Neural cell (in vitro differentiated cells): ENCODE measurements around the gene TLE1. TPM values are rescaled to one million over a fixed set of nuclear protein-coding genes. Genes with fewer than 3 reads are reported as not detected.

ENCODE experiments used
- H2AFZ ChIP-seq: fragments of 200-600, 300-800 bp; sonication (generic), shearing (Covaris generic); 2 replicates; pipeline ENCODE4 v1.6.0; 2014; ENCODE audit warnings: low read depth, mild to moderate bottlenecking, antibody characterized with exemption, low read length, moderate library complexity
- H3F3A ChIP-seq: fragments of 200-600 bp; shearing (Covaris generic); 2 replicates; pipeline ENCODE4 v1.6.1; 2016; ENCODE audit warnings: mild to moderate bottlenecking, moderate library complexity, mixed read lengths, antibody characterized with exemption, low read length; ENCODE audit not compliant: insufficient read depth, poor library complexity, severe bottlenecking
- H3K27ac ChIP-seq: fragments of 200-600, 300-800 bp; sonication (generic), shearing (Covaris generic); 2 replicates; pipeline ENCODE4 v1.5.1; 2014; ENCODE audit warnings: mild to moderate bottlenecking, low read length, moderate library complexity
- H3K27me3 ChIP-seq: fragments of 300-800, 200-600 bp; sonication (generic), shearing (Covaris generic); 2 replicates; pipeline ENCODE4 v1.6.0; 2014; ENCODE audit warnings: mild to moderate bottlenecking, low read depth, low read length, moderate library complexity; ENCODE audit not compliant: insufficient read depth
- H3K36me3 ChIP-seq: fragments of 300-800, 200-600 bp; sonication (generic), shearing (Covaris generic); 2 replicates; pipeline ENCODE4 v1.5.1; 2014; ENCODE audit warnings: mild to moderate bottlenecking, antibody characterized with exemption, low read length, moderate library complexity; ENCODE audit not compliant: insufficient read depth
- H3K4me2 ChIP-seq: fragments of 300-800, 200-600 bp; sonication (generic), shearing (Covaris generic); 2 replicates; pipeline ENCODE4 v1.6.0; 2014; ENCODE audit warnings: mild to moderate bottlenecking, low read length
- H3K4me3 ChIP-seq: fragments of 300-800, 200-600 bp; sonication (generic), shearing (Covaris generic); 2 replicates; pipeline ENCODE4 v1.5.1; 2014; ENCODE audit warnings: mild to moderate bottlenecking, low read length, moderate library complexity
- H3K79me2 ChIP-seq: fragments of 200-600 bp; shearing (Covaris generic); replicated peaks from 2 replicates; pipeline ENCODE4 v1.6.0; 2014; ENCODE audit warnings: mild to moderate bottlenecking, low read length, moderate library complexity; ENCODE audit not compliant: insufficient read depth
- H3K9ac ChIP-seq: fragments of 300-800, 200-600 bp; sonication (generic), shearing (Covaris generic); 2 replicates; pipeline ENCODE4 v1.6.1; 2016; ENCODE audit warnings: mild to moderate bottlenecking, low read length, mixed read lengths
- H3K9me2 ChIP-seq: fragments of 200-600 bp; shearing (Covaris generic); 2 replicates; pipeline ENCODE4 v1.6.1; 2016; ENCODE audit warnings: mild to moderate bottlenecking, low read length, mixed read lengths; ENCODE audit not compliant: insufficient read depth
- H3K9me3 ChIP-seq: fragments of 200-600, 300-800 bp; sonication (generic), shearing (Covaris generic); 2 replicates; pipeline ENCODE4 v1.6.1; 2016; ENCODE audit warnings: mild to moderate bottlenecking, mixed run types, low read length, moderate library complexity, mixed read lengths
- H4K20me1 ChIP-seq: fragments of 200-600 bp; shearing (Covaris generic); 2 replicates; pipeline ENCODE4 v1.6.1; 2016; ENCODE audit warnings: mild to moderate bottlenecking, mixed run types; ENCODE audit not compliant: insufficient read depth
- EP300 ChIP-seq: fragments of 450-650 bp; conservative IDR thresholded peaks from 2 replicates; pipeline ENCODE4 v1.6.1; 2014; ENCODE audit warnings: antibody characterized with exemption, mild to moderate bottlenecking, moderate library complexity; ENCODE audit not compliant: poor library complexity, severe bottlenecking
- EZH2 ChIP-seq: fragments of 200-600, 300-800 bp; shearing (Covaris generic), sonication (generic); IDR thresholded peaks from 2 replicates; pipeline ENCODE4 v1.6.1; 2014; ENCODE audit warnings: antibody characterized with exemption, low read length, borderline replicate concordance, mild to moderate bottlenecking; ENCODE audit not compliant: insufficient read depth, poor library complexity, severe bottlenecking
- MXI1 ChIP-seq: fragments of 450-650 bp; conservative IDR thresholded peaks from 2 replicates; pipeline ENCODE4 v1.6.1; 2014; ENCODE audit warnings: antibody characterized with exemption, mild to moderate bottlenecking; ENCODE audit not compliant: poor library complexity, severe bottlenecking
- POLR2AphosphoS5 ChIP-seq: IDR thresholded peaks from 2 replicates; pipeline ENCODE4 v1.6.1; 2012
- RAD21 ChIP-seq: fragments of 450-650 bp; conservative IDR thresholded peaks from 2 replicates; pipeline ENCODE4 v1.6.1; 2014; ENCODE audit warnings: antibody characterized with exemption, mild to moderate bottlenecking, moderate library complexity
- SMC3 ChIP-seq: fragments of 450-650 bp; conservative IDR thresholded peaks from 2 replicates; pipeline ENCODE4 v1.6.1; 2014; ENCODE audit warnings: antibody characterized with exemption, mild to moderate bottlenecking, moderate library complexity; ENCODE audit not compliant: poor library complexity
- TAF1 ChIP-seq: IDR thresholded peaks from 2 replicates; pipeline ENCODE4 v1.6.1; 2012; ENCODE audit warnings: low read depth
- polyA plus RNA-seq: library from polyadenylated mRNA; depleted of rRNA; stranded (reverse); fragments of >200 nt; gene quantifications from 2 replicates; pipeline ENCODE4 v1.2.3, GENCODE V29; 2014
- TF ChIP-seq, protein P1 (sequence below): IDR thresholded peaks from 2 replicates; pipeline ENCODE4 v1.6.1; 2012; ENCODE audit warnings: borderline replicate concordance
- TF ChIP-seq, protein P2 (sequence below): fragments of 450-650 bp; IDR thresholded peaks from 2 replicates; pipeline ENCODE4 v1.5.1; 2014; ENCODE audit warnings: antibody characterized with exemption, mild to moderate bottlenecking, moderate library complexity; ENCODE audit not compliant: poor library complexity, severe bottlenecking

TLE1 gene
- polyA plus RNA-seq, 1 donor from 2014 or later: 93.6 TPM

DNA sequence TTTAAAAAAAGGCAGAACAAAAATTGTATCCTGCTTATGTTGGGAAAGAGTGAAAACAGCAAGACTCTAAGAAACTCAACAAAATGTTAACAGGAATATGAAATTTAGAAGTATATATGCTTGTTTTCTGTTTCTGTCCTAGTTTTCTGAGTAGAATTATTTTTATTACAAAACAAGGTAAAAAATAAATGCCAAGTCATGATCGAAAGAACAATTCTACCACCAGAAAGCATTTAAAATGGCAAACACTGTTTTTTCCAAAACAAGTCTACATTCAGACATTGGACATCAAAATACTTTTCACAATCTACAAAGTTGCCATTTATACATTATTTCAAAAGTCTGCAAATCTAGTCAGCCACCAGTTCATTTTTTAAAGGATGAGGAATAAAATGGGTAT lies 102.6 kb downstream of the TLE1 start:
- H4K20me1 ChIP-seq: no peaks in the 10 kb centered on the region
- no peak overlapping the region for H3K4me3 ChIP-seq
- TF ChIP-seq, protein P1, sequence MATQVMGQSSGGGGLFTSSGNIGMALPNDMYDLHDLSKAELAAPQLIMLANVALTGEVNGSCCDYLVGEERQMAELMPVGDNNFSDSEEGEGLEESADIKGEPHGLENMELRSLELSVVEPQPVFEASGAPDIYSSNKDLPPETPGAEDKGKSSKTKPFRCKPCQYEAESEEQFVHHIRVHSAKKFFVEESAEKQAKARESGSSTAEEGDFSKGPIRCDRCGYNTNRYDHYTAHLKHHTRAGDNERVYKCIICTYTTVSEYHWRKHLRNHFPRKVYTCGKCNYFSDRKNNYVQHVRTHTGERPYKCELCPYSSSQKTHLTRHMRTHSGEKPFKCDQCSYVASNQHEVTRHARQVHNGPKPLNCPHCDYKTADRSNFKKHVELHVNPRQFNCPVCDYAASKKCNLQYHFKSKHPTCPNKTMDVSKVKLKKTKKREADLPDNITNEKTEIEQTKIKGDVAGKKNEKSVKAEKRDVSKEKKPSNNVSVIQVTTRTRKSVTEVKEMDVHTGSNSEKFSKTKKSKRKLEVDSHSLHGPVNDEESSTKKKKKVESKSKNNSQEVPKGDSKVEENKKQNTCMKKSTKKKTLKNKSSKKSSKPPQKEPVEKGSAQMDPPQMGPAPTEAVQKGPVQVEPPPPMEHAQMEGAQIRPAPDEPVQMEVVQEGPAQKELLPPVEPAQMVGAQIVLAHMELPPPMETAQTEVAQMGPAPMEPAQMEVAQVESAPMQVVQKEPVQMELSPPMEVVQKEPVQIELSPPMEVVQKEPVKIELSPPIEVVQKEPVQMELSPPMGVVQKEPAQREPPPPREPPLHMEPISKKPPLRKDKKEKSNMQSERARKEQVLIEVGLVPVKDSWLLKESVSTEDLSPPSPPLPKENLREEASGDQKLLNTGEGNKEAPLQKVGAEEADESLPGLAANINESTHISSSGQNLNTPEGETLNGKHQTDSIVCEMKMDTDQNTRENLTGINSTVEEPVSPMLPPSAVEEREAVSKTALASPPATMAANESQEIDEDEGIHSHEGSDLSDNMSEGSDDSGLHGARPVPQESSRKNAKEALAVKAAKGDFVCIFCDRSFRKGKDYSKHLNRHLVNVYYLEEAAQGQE: no peak
- TF ChIP-seq EZH2 (no peak), MXI1 (no peak), EP300 (no peak), SMC3 (no peak), TAF1 (no peak), POLR2AphosphoS5 (no peak), RAD21 (no peak)
- TF ChIP-seq, protein P2, sequence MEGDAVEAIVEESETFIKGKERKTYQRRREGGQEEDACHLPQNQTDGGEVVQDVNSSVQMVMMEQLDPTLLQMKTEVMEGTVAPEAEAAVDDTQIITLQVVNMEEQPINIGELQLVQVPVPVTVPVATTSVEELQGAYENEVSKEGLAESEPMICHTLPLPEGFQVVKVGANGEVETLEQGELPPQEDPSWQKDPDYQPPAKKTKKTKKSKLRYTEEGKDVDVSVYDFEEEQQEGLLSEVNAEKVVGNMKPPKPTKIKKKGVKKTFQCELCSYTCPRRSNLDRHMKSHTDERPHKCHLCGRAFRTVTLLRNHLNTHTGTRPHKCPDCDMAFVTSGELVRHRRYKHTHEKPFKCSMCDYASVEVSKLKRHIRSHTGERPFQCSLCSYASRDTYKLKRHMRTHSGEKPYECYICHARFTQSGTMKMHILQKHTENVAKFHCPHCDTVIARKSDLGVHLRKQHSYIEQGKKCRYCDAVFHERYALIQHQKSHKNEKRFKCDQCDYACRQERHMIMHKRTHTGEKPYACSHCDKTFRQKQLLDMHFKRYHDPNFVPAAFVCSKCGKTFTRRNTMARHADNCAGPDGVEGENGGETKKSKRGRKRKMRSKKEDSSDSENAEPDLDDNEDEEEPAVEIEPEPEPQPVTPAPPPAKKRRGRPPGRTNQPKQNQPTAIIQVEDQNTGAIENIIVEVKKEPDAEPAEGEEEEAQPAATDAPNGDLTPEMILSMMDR: no peak
- H3K9me3 ChIP-seq: no peaks in the 10 kb centered on the region
- H3K27me3 ChIP-seq: no peaks in the 10 kb centered on the region
- H3K9ac ChIP-seq: no peak overlapping the region
- H3K36me3 ChIP-seq: peaks cover 13% of the 10 kb centered on the region
- no peaks in the 10 kb centered on the region for H3F3A ChIP-seq
- no peak overlapping the region for H2AFZ ChIP-seq
- peaks cover 5% of the 10 kb centered on the region for H3K79me2 ChIP-seq
- H3K4me2 ChIP-seq: no peak overlapping the region
- no peak overlapping the region for H3K27ac ChIP-seq
- H3K9me2 ChIP-seq: no peaks in the 10 kb centered on the region

DNA sequence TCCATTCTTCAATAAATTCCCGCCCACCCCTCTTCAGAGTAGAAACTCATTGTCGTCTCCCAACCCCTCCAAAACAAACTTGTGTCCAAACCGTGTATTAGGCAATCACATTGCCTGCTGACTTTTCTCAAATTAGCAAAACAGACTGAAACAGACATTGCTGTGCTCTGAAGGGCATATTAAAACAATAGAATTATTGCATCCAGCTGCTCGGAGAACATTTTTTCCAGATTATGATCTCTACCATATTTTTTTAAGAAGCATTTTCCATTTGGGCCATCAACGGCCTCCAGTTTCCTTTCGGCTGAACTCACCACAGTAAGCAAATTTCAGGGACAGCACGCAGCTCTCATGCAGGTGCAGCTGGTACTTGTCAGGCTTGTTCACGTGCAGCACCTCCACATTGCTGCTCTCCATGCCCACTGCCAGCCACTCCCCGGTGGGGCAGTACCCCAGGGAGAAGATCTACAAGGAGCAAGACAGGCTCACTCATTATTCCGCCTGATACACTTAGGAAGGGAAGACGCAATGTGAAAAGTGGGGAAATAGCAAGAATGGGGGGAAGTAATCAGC lies 104.1 kb downstream of the TLE1 start:
- Histone ChIP-seq H3K4me3 (no peak overlapping the region), H4K20me1 (no peaks in the 10 kb centered on the region), H3K27ac (no peak overlapping the region), H3F3A (no peaks in the 10 kb centered on the region), H3K79me2 (no peaks in the 10 kb centered on the region), H3K9me2 (no peaks in the 10 kb centered on the region), H3K36me3 (peaks cover 13% of the 10 kb centered on the region), H3K9me3 (no peaks in the 10 kb centered on the region), H2AFZ (no peak overlapping the region), H3K9ac (no peak overlapping the region), H3K27me3 (no peaks in the 10 kb centered on the region), H3K4me2 (no peak overlapping the region)
- TF ChIP-seq EP300 (no peak), POLR2AphosphoS5 (no peak), EZH2 (no peak), RAD21 (no peak), TAF1 (no peak), SMC3 (no peak), MXI1 (no peak)
- TF ChIP-seq, protein P2: no peak
- TF ChIP-seq, protein P1: no peak
